Loucy (cell line): ENCODE measurements around the gene STAC2.

Source experiments
- EZH2phosphoT487 ChIP-seq: fragments of 200-600 bp; IDR thresholded peaks from 2 replicates; pipeline ENCODE4 v1.6.1; 2018; ENCODE audit warnings: antibody characterized with exemption, mild to moderate bottlenecking, moderate library complexity, borderline replicate concordance
- TF ChIP-seq, protein P1 (sequence below): fragments of 200-600 bp; sonication (generic); conservative IDR thresholded peaks from 2 replicates; pipeline ENCODE4 v1.5.1; 2014; ENCODE audit warnings: mild to moderate bottlenecking, antibody characterized with exemption, low read length

GRCh38 chr17:39200957-39201510, 24.7 kb downstream of the STAC2 start:
- TF ChIP-seq, protein P1, sequence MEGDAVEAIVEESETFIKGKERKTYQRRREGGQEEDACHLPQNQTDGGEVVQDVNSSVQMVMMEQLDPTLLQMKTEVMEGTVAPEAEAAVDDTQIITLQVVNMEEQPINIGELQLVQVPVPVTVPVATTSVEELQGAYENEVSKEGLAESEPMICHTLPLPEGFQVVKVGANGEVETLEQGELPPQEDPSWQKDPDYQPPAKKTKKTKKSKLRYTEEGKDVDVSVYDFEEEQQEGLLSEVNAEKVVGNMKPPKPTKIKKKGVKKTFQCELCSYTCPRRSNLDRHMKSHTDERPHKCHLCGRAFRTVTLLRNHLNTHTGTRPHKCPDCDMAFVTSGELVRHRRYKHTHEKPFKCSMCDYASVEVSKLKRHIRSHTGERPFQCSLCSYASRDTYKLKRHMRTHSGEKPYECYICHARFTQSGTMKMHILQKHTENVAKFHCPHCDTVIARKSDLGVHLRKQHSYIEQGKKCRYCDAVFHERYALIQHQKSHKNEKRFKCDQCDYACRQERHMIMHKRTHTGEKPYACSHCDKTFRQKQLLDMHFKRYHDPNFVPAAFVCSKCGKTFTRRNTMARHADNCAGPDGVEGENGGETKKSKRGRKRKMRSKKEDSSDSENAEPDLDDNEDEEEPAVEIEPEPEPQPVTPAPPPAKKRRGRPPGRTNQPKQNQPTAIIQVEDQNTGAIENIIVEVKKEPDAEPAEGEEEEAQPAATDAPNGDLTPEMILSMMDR, result no peak
- no peak for TF ChIP-seq EZH2phosphoT487
